Tongue (tissue), 2 donors: ENCODE measurements around the gene GLIS1. TPM values are rescaled to one million over a fixed set of nuclear protein-coding genes. Genes with fewer than 3 reads are reported as not detected.

Source experiments
- DNase-seq: peaks from one replicate; pipeline ENCODE4 v3.0.0-alpha.2; 2015
- total RNA-seq: library from RNA; depleted of rRNA; stranded (reverse); fragments of >200 nt; gene quantifications from one replicate; pipeline ENCODE4 v1.2.3, GENCODE V29; 2014

GLIS1 gene
- total RNA-seq, 1 donor from 2014 or later, result 0.21 TPM

- DNase-seq, result no peak
These were observed 21.7 kb downstream of the GLIS1 start for GRCh38 chr1:53717025-53717804.

- DNase-seq, result no peak
These were observed 22.8 kb downstream of the GLIS1 start for GRCh38 chr1:53716150-53716549.

GRCh38 chr1:53715478-53715877 lies 23.5 kb downstream of the GLIS1 start:
- no peak for DNase-seq

GRCh38 chr1:53712276-53712675 lies 26.7 kb downstream of the GLIS1 start:
- DNase-seq, result no peak

GRCh38 chr1:53710584-53710983 lies 28.4 kb downstream of the GLIS1 start:
- no peak for DNase-seq

GRCh38 chr1:53708687-53709086 lies 30.3 kb downstream of the GLIS1 start:
- no peak for DNase-seq

GRCh38 chr1:53706356-53706755 lies 32.6 kb downstream of the GLIS1 start:
- DNase-seq, result no peak

GRCh38 chr1:53705446-53706096 lies 33.4 kb downstream of the GLIS1 start:
- DNase-seq, result no peak

- DNase-seq, result no peak
These were observed 34.0 kb downstream of the GLIS1 start for GRCh38 chr1:53704804-53705445.

GRCh38 chr1:53704304-53704703 lies 34.7 kb downstream of the GLIS1 start:
- no peak for DNase-seq

- DNase-seq, result no peak
These were observed 35.8 kb downstream of the GLIS1 start for GRCh38 chr1:53703174-53703573.

GRCh38 chr1:53702341-53702740 lies 36.6 kb downstream of the GLIS1 start:
- no peak for DNase-seq

- no peak for DNase-seq
These were observed 38.2 kb downstream of the GLIS1 start for GRCh38 chr1:53700776-53701175.

- DNase-seq, result no peak
These were observed 39.0 kb downstream of the GLIS1 start for GRCh38 chr1:53699981-53700380.

- DNase-seq, result no peak
These were observed 40.5 kb downstream of the GLIS1 start for GRCh38 chr1:53698384-53698980.

- peak; percentile 67 for DNase-seq
These were observed 41.1 kb downstream of the GLIS1 start for GRCh38 chr1:53697721-53698383.

GRCh38 chr1:53696990-53697389 lies 42.0 kb downstream of the GLIS1 start:
- DNase-seq, result no peak

- DNase-seq, result no peak
These were observed 42.4 kb downstream of the GLIS1 start for GRCh38 chr1:53696571-53696970.

GRCh38 chr1:53696051-53696450 lies 42.9 kb downstream of the GLIS1 start:
- DNase-seq, result no peak

- no peak for DNase-seq
These were observed 43.8 kb downstream of the GLIS1 start for GRCh38 chr1:53695116-53695515.

GRCh38 chr1:53694718-53695091 lies 44.3 kb downstream of the GLIS1 start:
- no peak for DNase-seq
